ENCODE measurements around the gene TRAPPC3L. TPM values are rescaled to one million over a fixed set of nuclear protein-coding genes. Genes with fewer than 3 reads are reported as not detected.

The TRAPPC3L gene
- total RNA-seq, 1 experiment from 2014 or later, result not detected

- Mint-ChIP-seq H3K9me3 (ENCODE audit: unreplicated experiment) (no peaks in the 10 kb centered on the region), H3K27me3 (ENCODE audit: insufficient read depth, unreplicated experiment) (no peaks in the 10 kb centered on the region), H3K4me3 (ENCODE audit: unreplicated experiment) (peak overlapping the region; percentile 53), H3K4me1 (ENCODE audit: low read depth, unreplicated experiment) (peaks cover 26% of the 10 kb centered on the region), H3K36me3 (ENCODE audit: insufficient read depth, unreplicated experiment) (peaks cover 5% of the 10 kb centered on the region), H3K27ac (ENCODE audit: unreplicated experiment) (peak overlapping the region; percentile 87)
- peaks cover 15% of the 10 kb centered on the region for H3K4me1 ChIP-seq
- ChIA-PET POLR2A (interaction anchor here (2.0 kb wide), 1 partner anchor 9 kb away, joined by 12 read pairs; the partner anchor contains the start of gene RWDD1), CTCF (interaction anchor here (1.6 to 2.0 kb wide), 4 partner anchors 9 to 293 kb away, joined by 10 to 13 read pairs (median 12); partner anchors contain the start of genes CALHM5 and RWDD1)
- BruUV-seq (replicated peaks), result no TSS peak
- intact Hi-C loops (cut with micrococcal nuclease; ENCODE audit: unreplicated experiment), result loop anchor here (5.0 kb wide), 1 partner anchor 345 kb away; no protein-coding TSS in a partner anchor
- H3K9me3 ChIP-seq, result no peaks in the 10 kb centered on the region
- no peak for TF ChIP-seq CTCF (IDR thresholded peaks at IDR 0.05; ENCODE audit: insufficient read depth in 1 of 2, low read depth in 1 of 2, low read length in 1 of 2, severe bottlenecking in 1 of 2, unreplicated experiment in 1 of 2)
- no peaks in the 10 kb centered on the region for H3K27me3 ChIP-seq (replicated peaks; ENCODE audit: control insufficient read depth, insufficient read depth, low read length)
- H3K36me3 ChIP-seq (ENCODE audit: control insufficient read depth, insufficient read depth, low read length), result no peaks in the 10 kb centered on the region
- no peak for DNase-seq
- H3K4me3 ChIP-seq (ENCODE audit: low read depth, low read length), result no peak overlapping the region
Measured at GRCh38 chr6:116562019-116562403, 16.5 kb upstream of the TRAPPC3L start.

GRCh38 chr6:116561377-116562018, 16.0 kb upstream of the TRAPPC3L start:
- no TSS peak for BruUV-seq (replicated peaks)
- peak; percentile 68 to 73 for DNase-seq
- Mint-ChIP-seq H3K4me3 (ENCODE audit: unreplicated experiment) (no peak overlapping the region), H3K9me3 (ENCODE audit: unreplicated experiment) (no peaks in the 10 kb centered on the region), H3K4me1 (ENCODE audit: low read depth, unreplicated experiment) (peaks cover 26% of the 10 kb centered on the region), H3K27ac (ENCODE audit: unreplicated experiment) (no peak overlapping the region), H3K36me3 (ENCODE audit: insufficient read depth, unreplicated experiment) (peaks cover 5% of the 10 kb centered on the region), H3K27me3 (ENCODE audit: insufficient read depth, unreplicated experiment) (no peaks in the 10 kb centered on the region)
- Histone ChIP-seq H3K9me3 (no peaks in the 10 kb centered on the region), H3K27me3 (replicated peaks; ENCODE audit: control insufficient read depth, insufficient read depth, low read length) (no peaks in the 10 kb centered on the region), H3K36me3 (ENCODE audit: control insufficient read depth, insufficient read depth, low read length) (no peaks in the 10 kb centered on the region), H3K4me3 (ENCODE audit: low read depth, low read length) (no peak overlapping the region), H3K4me1 (peaks cover 15% of the 10 kb centered on the region)
- POLR2A ChIA-PET, result interaction anchor here (2.0 kb wide), 1 partner anchor 10 kb away, joined by 12 read pairs; the partner anchor contains the start of gene RWDD1
- intact Hi-C loops (cut with micrococcal nuclease; ENCODE audit: unreplicated experiment), result loop anchor here (1.0 to 5.0 kb wide), 5 partner anchors 25 to 344 kb away; partner anchors contain the start of gene CALHM5
- peak; percentile 70 to 91 for TF ChIP-seq CTCF (IDR thresholded peaks at IDR 0.05; ENCODE audit: insufficient read depth in 1 of 2, low read depth in 1 of 2, low read length in 1 of 2, severe bottlenecking in 1 of 2, unreplicated experiment in 1 of 2)
- CTCF ChIA-PET, result interaction anchor here (0.7 to 2.0 kb wide), 9 partner anchors 9 to 293 kb away, joined by 3 to 13 read pairs (median 4); partner anchors contain the start of gene CALHM5

GRCh38 chr6:116560130-116560529, 14.6 kb upstream of the TRAPPC3L start:
- no peak overlapping the region for H3K27ac Mint-ChIP-seq (ENCODE audit: unreplicated experiment)
- H3K4me1 Mint-ChIP-seq (ENCODE audit: low read depth, unreplicated experiment), result peaks cover 26% of the 10 kb centered on the region
- no peak for DNase-seq
- ChIA-PET POLR2A (no interaction called here), CTCF (interaction anchor here (1.5 to 1.8 kb wide), 2 partner anchors 48 to 292 kb away, joined by 6 to 9 read pairs; partner anchors contain the start of gene CALHM5)
- Histone ChIP-seq H3K36me3 (ENCODE audit: control insufficient read depth, insufficient read depth, low read length) (no peaks in the 10 kb centered on the region), H3K4me3 (ENCODE audit: low read depth, low read length) (no peak overlapping the region), H3K27me3 (replicated peaks; ENCODE audit: control insufficient read depth, insufficient read depth, low read length) (no peaks in the 10 kb centered on the region), H3K9me3 (no peaks in the 10 kb centered on the region), H3K4me1 (peaks cover 15% of the 10 kb centered on the region)
- no peaks in the 10 kb centered on the region for H3K9me3 Mint-ChIP-seq (ENCODE audit: unreplicated experiment)
- no peak for TF ChIP-seq CTCF (IDR thresholded peaks at IDR 0.05; ENCODE audit: insufficient read depth in 1 of 2, low read depth in 1 of 2, low read length in 1 of 2, severe bottlenecking in 1 of 2, unreplicated experiment in 1 of 2)
- BruUV-seq (replicated peaks), result no TSS peak
- peaks cover 5% of the 10 kb centered on the region for H3K36me3 Mint-ChIP-seq (ENCODE audit: insufficient read depth, unreplicated experiment)
- H3K27me3 Mint-ChIP-seq (ENCODE audit: insufficient read depth, unreplicated experiment), result no peaks in the 10 kb centered on the region
- H3K4me3 Mint-ChIP-seq (ENCODE audit: unreplicated experiment), result no peak overlapping the region
- intact Hi-C loops (cut with micrococcal nuclease; ENCODE audit: unreplicated experiment), result loop anchor here (5.0 kb wide), 1 partner anchor 343 kb away; no protein-coding TSS in a partner anchor
